AG04449 (cell line): ENCODE results near the gene MTO1.
"Not testable (repeated sequence)": the region's sequence is repeated elsewhere in the genome, so short reads cannot be mapped to it uniquely, and the experiment has no call there.

ENCODE experiments used
- CTCF ChIA-PET: fragments of 350-600 bp; formaldehyde crosslinking; extraction: SDS; loops from one replicate; lab custom pipeline; 2021; ENCODE audit warnings: antibody characterized with exemption; lab: Yijun Ruan, JAX
- POLR2A ChIA-PET: fragments of 400-600, 350-600 bp; formaldehyde crosslinking; extraction: SDS; loops from one replicate; lab custom pipeline; 2020; ENCODE audit warnings: antibody characterized with exemption, inconsistent platforms; lab: Yijun Ruan, JAX
- DNase-seq: peaks from one replicate; pipeline ENCODE4 v3.0.0-alpha.2; 2010; ENCODE audit warnings: low read depth, low spot score
- H3K4me3 ChIP-seq: 2 replicates; pipeline ENCODE4 v1.5.1; 2011; ENCODE audit warnings: low read depth, mild to moderate bottlenecking, control low read depth, low read length
- TF ChIP-seq, protein P1 (sequence below): IDR thresholded peaks from one replicate; pipeline ENCODE4 v1.5.1; 2011; ENCODE audit warnings: mild to moderate bottlenecking, moderate library complexity, low read length, control low read depth, inconsistent platforms; ENCODE audit not compliant: insufficient read depth; ENCODE audit errors: missing control alignments

MTO1 gene

DNA sequence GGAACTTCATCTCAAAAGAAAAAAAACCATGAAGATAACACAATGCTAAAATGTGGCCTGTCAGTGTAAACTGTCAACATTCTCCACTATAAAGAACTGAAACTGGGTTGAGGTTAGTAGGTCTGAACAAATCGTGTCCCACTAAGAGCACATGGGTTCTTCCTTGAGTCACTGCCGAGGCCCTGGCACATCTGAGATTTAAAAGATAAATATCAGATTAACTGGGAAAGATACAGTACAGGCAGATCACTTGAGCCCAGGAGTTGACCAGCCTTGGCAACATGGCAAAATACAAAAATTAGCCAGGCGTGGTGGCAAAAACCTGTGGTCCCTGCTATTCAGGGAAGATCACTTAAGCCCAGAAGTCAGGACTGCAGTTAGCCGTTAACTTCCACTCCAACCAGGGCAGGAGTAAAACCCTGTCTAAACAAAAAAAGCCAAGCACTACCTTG, 53.7 kb downstream of the MTO1 start:
- TF ChIP-seq, protein P1, sequence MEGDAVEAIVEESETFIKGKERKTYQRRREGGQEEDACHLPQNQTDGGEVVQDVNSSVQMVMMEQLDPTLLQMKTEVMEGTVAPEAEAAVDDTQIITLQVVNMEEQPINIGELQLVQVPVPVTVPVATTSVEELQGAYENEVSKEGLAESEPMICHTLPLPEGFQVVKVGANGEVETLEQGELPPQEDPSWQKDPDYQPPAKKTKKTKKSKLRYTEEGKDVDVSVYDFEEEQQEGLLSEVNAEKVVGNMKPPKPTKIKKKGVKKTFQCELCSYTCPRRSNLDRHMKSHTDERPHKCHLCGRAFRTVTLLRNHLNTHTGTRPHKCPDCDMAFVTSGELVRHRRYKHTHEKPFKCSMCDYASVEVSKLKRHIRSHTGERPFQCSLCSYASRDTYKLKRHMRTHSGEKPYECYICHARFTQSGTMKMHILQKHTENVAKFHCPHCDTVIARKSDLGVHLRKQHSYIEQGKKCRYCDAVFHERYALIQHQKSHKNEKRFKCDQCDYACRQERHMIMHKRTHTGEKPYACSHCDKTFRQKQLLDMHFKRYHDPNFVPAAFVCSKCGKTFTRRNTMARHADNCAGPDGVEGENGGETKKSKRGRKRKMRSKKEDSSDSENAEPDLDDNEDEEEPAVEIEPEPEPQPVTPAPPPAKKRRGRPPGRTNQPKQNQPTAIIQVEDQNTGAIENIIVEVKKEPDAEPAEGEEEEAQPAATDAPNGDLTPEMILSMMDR: no peak
- no peak for DNase-seq
- ChIA-PET CTCF (interaction anchor here (0.7 to 5.5 kb wide), 7 partner anchors 12 to 137 kb away, joined by 3 to 57 read pairs (median 3); no protein-coding TSS in a partner anchor), POLR2A (interaction anchor here (1.0 to 5.3 kb wide), 4 partner anchors 65 to 137 kb away, joined by 4 to 37 read pairs (median 20); no protein-coding TSS in a partner anchor)
- H3K4me3 ChIP-seq: no peak overlapping the region

DNA sequence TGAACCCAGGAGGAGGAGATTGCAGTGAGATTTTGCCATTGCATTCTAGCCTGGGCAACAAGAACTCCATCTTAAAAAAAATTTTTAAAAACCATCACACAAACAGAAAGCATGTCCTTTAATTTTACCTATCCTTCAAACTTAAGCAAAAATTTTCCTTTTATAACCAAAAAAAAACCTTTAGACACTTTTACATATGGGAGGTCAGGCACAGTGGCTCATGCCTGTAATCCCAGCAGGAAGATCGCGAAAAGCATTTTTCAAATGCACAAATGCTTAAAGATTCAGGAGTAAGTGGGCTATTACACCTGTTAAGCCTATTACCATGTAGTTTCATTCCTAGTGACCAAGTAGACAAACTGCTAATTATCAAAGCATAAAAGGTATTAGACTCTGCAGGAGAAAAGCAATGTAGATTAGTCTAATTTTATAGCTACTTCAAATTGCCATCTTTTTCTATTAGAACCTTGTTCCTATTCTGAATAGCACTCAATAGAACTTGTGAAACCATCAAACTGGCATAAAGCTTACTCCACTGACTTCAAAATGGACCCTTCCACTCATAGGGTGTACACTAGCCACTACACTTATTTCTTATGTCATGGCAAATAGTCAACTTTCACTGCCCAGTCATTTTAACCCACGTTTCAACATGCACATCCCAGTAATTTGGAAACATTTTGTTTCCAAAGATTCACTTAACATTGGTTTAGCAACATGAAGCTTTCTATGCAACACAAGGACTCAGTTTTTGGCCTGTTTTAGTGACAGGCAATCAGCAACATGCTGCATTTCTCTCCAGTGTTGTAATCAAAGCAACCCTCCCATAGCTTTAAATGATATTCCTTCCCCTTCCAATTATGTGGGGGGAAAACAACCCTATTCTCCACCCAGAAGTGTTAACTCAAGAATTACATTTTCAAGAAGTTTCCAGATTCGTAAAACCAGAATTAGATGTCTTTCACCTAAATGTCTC, 55.3 kb downstream of the MTO1 start:
- DNase-seq: no peak
- peak overlapping the region; percentile 52 for H3K4me3 ChIP-seq
- ChIA-PET CTCF (interaction anchor here (1.1 to 6.4 kb wide), 2 partner anchors 90 to 94 kb away, joined by 3 to 50 read pairs; no protein-coding TSS in a partner anchor), POLR2A (interaction anchor here (1.3 to 5.6 kb wide), 2 partner anchors 64 to 69 kb away, joined by 5 to 97 read pairs; no protein-coding TSS in a partner anchor)
- TF ChIP-seq, protein P1: no peak

DNA sequence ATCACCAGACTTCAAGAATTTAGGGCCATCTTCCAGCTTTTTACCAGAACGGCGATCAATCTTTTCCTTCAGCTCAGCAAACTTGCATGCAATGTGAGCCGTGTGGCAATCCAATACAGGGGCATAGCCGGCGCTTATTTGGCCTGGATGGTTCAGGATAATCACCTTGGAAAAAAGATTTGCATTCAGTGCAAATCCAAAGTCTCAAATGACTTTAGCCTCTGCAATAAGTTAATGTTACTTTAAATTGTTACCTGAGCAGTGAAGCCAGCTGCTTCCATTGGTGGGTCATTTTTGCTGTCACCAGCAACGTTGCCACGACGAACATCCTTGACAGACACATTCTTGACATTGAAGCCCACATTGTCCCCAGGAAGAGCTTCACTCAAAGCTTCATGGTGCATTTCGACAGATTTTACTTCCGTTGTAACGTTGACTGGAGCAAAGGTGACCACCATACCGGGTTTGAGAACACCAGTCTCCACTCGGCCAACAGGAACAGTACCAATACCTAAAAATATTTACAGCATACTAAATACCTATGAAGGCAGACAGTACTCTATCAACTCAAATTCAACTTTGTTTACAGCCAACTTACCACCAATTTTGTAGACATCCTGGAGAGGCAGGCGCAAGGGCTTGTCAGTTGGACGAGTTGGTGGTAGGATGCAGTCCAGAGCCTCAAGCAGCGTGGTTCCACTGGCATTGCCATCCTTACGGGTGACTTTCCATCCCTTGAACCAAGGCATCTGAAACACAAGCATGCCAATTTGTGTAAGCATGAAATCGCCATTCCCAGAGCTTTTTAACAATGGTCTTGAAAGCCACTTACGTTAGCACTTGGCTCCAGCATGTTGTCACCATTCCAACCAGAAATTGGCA, 56.8 kb downstream of the MTO1 start:
- CTCF ChIA-PET: interaction anchor here (0.6 to 6.4 kb wide), 2 partner anchors 65 to 93 kb away, joined by 3 to 50 read pairs; no protein-coding TSS in a partner anchor
- POLR2A ChIA-PET: interaction anchor here (1.0 to 5.6 kb wide), 2 partner anchors 63 to 114 kb away, joined by 3 to 97 read pairs; no protein-coding TSS in a partner anchor

DNA sequence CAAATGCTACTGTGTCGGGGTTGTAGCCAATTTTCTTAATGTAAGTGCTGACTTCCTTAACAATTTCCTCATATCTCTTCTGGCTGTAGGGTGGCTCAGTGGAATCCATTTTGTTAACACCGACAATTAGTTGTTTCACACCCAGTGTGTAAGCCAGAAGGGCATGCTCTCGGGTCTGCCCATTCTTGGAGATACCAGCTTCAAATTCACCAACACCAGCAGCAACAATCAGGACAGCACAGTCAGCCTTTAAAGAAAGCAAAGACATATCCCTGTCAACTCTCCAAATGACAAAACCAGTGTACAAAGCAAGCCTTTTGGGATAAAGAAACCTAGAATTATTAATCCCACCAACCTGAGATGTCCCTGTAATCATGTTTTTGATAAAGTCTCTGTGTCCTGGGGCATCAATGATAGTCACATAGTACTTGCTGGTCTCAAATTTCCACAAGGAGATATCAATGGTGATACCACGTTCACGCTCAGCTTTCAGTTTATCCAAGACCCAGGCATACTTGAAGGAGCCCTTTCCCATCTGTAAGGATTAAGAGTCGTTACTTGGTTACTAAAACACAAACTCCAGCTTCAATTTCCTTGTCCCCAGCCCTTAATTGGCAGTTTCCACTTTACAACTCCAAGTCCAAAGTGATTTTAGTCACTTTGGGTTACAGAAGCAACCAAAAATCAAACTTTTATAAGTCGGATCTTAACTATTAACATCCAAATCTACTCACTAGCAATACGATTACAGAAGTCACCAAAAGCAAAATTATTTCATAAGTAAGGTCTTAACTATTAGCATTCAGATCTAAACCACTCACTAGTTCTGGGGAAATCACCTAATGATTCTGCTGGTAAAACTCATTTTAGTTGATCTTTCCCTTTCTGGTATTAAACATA, 57.7 kb downstream of the MTO1 start:
- DNase-seq: not testable (repeated sequence)
- ChIA-PET CTCF (interaction anchor here (0.6 to 6.4 kb wide), 3 partner anchors 61 to 92 kb away, joined by 3 to 50 read pairs (median 7); no protein-coding TSS in a partner anchor), POLR2A (interaction anchor here (0.8 to 5.6 kb wide), 12 partner anchors 23 to 134 kb away, joined by 3 to 97 read pairs (median 6); partner anchors contain the start of genes MTO1 and SLC17A5)
- peak overlapping the region; percentile 100 for H3K4me3 ChIP-seq

More for the DNA sequence above, 56.8 kb downstream of the MTO1 start:
- H3K4me3 ChIP-seq: peak overlapping the region; percentile 68
- DNase-seq: not testable (repeated sequence)

DNA sequence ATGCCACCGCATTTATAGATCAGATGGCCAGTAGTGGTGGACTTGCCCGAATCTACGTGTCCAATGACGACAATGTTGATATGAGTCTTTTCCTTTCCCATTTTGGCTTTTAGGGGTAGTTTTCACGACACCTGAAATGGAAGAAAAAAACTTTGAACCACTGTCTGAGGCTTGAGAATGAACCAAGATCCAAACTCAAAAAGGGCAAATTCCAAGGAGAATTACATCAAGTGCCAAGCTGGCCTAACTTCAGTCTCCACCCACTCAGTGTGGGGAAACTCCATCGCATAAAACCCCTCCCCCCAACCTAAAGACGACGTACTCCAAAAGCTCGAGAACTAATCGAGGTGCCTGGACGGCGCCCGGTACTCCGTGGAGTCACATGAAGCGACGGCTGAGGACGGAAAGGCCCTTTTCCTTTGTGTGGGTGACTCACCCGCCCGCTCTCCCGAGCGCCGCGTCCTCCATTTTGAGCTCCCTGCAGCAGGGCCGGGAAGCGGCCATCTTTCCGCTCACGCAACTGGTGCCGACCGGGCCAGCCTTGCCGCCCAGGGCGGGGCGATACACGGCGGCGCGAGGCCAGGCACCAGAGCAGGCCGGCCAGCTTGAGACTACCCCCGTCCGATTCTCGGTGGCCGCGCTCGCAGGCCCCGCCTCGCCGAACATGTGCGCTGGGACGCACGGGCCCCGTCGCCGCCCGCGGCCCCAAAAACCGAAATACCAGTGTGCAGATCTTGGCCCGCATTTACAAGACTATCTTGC, 58.6 kb downstream of the MTO1 start:
- DNase-seq: no peak
- peak overlapping the region; percentile 100 for H3K4me3 ChIP-seq
- ChIA-PET CTCF (interaction anchor here (1.3 to 6.4 kb wide), 2 partner anchors 60 to 91 kb away, joined by 7 to 50 read pairs; no protein-coding TSS in a partner anchor), POLR2A (interaction anchor here (0.6 to 5.6 kb wide), 27 partner anchors 8 to 1794 kb away, joined by 3 to 97 read pairs (median 5); partner anchors contain the start of genes MTO1 and SLC17A5)
- TF ChIP-seq, protein P1: no peak
